Stimulated activated CD8-positive, alpha-beta memory T cell treated with anti-CD3 and anti-CD28 coated beads, Interleukin-7, amount 100 ng/mL, for 1 hour (primary cell): Measurements from ENCODE around the gene RUBCN.
"Not testable (repeated sequence)": the region's sequence is repeated elsewhere in the genome, so short reads cannot be mapped to it uniquely, and the experiment has no call there.

ENCODE experiments used
- DNase-seq, 2 donors: peaks; one replicate each; pipeline ENCODE4 v3.0.0-alpha.2; 2020; ENCODE audit warnings: low read depth in 2 of 2

RUBCN gene

DNA sequence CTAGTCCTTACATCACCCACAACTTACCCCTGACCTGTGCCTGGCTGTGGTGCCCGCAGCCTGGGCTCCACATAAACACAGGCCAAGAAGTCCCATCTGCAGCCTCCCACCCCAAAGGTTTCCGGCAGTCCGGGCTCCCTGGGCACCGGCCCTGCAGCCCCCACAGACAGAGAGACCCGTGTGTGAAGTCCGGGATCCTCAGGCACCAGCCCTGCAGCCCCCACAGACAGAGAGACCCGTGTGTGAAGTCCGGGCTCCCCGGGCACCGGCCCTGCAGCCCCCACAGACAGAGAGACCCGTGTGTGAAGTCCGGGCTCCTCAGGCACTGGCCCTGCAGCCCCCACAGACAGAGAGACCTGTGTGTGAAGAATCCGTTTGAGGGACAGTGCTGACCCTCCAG lies 78.0 kb downstream of the RUBCN start:
- DNase-seq = not testable (repeated sequence)

DNA sequence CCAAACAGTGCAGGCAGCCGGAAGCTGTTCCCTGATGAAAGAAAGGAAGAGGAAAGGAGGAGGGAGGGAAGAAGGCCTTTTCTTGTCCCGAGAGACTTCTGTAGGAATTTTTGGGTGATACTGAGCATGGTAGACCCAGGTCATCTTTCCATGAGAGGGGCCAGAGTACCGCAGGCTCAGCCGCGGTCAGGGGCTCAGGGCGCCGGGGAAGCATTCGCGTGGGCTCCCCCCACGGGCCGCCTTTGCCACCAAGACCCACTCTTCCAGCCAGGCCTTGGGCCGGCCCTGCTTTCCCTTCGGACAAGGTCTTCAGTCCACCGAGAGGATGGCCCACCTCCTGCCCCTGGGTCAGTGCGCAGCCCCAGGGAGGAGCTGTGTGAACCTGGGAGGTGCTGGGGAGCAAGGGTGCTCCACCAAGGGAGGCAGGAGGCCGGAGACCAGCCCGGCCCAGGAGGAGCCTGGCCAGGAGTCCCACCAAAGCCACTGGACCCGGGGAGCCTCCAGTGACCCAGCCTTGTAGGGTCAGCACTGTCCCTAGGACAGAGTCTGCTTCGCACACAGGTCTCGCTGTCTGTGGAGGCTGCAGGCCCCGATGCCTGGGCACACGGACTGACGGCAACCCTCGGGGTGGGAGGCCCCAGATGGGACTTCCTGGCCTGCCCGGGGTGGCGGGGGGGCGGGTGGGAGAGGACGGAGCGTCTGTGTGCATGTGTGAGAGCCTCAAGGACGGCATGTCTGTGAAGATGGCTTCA lies 79.0 kb downstream of the RUBCN start:
- DNase-seq = not testable (repeated sequence)

DNA sequence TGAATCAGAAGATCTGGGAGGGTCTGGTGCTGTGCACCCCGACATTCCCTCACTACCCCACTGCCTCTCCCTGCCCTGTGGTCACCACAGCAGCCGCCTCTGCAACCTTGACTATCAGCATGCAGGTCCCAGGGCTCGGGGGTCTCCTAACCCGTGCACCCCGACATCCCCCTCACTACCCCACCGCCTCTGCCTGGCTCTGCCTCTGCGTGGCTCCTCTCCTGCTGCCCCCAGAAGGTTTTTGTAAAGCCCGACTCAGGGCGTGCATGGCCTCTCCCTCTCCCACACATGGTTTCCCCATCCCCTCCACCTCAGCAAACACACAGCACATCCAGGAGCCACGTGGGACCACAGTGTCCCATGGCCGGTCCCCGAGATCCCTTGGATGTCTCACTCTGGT lies 79.7 kb downstream of the RUBCN start:
- not testable (repeated sequence) for DNase-seq

DNA sequence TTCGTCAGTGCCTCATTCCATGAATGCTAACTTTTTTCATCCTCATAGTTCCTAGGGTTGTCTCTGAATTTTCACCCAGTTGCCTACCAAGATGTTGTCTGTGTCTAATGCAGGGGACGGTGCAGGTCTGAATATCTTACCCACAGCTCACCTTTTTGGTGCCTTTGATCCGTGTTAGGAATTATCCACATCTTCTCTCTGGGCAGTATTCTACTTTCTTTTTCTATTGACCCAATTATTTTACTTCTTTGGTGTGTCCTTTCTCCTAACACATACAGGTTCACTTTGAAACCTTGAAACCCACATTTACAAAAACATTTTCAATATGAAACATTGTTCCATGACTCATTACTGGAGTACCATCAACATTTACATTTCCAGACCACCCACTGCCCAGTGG lies 80.6 kb downstream of the RUBCN start:
- DNase-seq = not testable (repeated sequence)

DNA sequence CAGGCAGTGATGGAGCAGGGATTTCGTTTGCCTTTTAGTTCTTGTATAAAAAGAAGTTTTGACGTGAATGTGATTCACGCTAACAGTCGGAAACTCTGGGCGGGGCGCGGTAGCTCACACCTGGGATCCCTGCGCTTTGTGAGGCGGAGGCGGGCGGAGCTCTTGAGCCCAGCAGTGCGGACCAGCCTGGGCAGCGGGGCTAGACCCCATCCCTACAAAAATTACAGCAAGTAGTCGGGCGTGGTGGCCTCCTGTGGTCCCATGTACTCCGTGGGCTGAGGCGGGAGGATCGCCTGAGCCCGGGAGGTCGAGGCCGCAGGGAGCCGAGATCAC lies 81.7 kb downstream of the RUBCN start:
- not testable (repeated sequence) for DNase-seq

DNA sequence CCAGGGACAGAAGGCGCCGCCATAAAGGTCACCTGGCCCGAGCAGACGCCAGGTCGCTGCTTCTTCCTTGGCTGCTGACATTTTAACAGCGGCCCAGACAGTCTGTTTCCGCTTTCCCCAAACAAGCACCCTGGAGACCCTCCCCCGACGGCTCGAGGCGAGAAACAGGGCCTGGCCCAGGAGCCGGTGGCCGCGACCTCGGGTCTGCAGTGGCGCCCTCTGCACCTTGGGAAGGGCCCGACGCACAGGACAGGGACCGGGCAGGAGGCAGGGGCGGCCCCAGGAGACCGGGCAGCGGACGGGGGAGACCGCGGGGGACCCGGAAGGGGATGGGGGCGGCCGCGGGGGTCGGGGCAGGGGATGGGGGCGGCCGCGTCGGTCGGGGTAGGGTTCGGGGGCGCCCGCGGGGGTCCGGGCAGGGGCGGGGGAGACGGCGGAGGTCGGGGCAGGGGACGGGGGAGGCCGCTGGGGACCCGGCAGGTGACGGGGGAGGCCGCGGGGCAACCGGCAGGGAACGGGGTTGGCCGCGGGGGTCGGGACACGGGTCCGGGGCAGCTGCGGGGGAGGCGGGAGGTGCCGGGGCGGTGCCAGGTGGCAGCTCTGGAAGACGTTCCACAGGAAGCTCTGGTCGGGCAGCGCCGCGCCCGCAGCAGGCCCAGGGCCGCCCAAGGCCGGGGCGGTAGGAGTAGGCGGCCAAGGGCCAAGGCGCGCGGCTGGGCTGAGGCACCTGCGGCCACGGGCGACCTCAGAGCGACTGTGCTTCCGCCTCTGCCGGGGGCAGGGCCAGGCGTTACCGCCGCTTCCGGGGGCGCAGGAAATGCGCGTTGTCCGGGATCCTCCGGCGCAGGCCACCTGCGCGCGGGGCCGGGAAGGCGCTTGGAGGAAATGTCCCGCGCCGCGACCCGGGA lies 82.4 kb downstream of the RUBCN start:
- DNase-seq = peak in 1 of 2 donors; percentile 9

DNA sequence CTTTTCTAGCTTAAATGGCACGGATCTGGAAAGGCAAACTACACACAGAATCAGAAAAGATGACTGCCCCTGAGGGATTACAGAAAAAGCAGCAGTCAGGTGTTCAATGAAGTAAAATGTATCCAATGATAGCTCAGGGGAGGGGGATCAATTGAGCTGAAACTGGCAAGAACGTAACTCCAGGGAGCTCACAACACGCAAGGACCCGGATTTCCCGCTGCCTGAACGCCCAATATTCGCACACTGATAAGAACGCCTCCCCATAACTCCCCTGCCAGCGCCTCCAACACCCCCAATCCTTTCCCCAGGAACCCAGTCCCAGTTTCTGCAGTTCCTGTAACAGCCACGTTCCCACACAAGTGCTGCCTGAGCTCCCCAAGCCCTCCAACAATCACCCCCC lies 83.8 kb downstream of the RUBCN start:
- not testable (repeated sequence) for DNase-seq

DNA sequence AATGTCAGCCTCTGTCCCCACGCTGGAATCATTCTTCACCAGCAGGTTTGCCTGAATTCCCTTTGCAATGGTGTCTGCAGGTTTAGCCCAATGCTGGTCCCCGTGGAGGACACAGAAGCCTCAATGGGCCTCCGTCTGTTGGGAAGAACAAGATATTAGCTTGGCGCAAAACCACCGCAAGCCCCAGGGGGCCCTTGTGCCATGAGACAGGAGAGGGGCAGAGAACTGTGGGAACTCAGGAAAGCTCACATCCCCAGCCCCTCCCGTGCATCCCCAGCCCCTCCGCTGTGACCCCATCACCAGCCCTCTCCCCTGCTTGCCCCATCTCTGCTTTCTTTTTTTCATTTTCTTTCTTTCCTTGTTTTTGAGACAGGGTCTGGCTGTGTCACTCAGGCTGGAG lies 89.1 kb downstream of the RUBCN start:
- not testable (repeated sequence) for DNase-seq

DNA sequence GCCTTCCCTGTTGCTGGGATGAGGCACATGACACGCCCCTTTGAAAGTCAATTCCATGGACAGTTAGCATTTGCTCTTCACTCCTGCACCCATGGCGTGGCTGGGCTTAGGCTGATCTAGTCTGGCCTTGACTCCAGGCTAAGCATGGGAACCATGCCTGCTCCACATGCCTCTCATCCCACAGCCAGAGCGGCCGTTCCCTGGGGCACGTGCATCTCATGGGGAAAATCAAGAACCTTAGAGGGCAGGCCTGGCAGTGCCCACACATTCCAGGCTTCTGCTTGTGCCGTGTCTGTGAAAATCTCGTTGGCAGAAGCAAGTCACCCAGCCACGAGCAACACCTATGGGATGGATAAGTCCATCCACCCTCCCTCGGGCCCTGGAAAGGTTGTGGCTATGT lies 89.5 kb downstream of the RUBCN start:
- DNase-seq = not testable (repeated sequence)

DNA sequence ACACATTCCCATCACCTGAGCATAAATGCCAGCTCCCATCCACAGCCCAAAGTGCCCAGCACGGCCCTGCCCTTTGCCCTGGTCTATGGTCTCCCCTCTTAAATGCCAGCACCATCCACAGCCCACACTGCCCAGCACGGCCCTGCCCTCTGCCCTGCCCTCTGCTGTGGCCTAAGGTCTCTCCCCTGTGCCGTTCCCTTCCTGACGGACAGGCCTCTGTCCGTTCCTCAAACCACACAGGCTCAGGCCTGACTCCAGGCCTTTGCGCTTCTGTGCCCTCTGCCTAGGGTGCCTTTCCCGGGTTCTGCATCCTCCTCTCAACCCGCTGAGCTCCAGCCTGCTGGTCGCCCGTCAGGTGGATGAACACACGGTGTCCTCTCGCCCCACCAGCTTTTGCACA lies 90.4 kb downstream of the RUBCN start:
- DNase-seq = not testable (repeated sequence)

DNA sequence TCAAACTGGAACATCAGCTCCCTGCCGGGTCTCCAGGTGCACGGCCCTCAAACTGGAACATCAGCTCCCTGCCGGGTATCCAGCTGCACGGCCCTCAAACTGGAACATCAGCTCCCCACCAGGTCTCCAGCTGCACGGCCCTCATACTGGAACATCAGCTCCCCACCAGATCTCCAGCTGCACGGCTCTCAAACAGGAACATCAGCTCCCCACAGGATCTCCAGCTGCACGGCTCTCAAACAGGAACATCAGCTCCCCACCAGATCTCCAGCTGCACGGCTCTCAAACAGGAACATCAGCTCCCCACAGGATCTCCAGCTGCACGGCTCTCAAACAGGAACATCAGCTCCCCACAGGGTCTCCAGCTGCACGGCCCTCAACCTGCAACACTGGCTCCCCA lies 99.1 kb downstream of the RUBCN start:
- DNase-seq = not testable (repeated sequence)

DNA sequence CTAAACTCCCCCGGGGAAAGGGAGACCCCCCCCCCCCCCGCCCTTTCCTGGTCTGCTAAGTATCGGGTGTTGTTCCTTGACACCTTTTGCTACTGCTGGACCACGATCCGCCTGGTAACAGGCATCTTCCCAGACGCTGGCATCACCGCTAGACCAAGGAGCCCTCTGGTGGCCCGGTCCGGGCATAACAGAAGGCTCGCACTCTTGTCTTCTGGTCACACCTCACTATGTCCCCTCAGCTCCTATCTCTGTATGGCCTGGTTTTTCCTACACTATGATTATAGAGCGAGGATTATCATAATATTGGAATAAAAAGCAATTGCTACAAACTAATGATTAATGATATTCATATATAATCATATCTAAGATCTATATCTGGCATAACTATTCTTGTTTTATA lies 104.7 kb downstream of the RUBCN start:
- not testable (repeated sequence) for DNase-seq

DNA sequence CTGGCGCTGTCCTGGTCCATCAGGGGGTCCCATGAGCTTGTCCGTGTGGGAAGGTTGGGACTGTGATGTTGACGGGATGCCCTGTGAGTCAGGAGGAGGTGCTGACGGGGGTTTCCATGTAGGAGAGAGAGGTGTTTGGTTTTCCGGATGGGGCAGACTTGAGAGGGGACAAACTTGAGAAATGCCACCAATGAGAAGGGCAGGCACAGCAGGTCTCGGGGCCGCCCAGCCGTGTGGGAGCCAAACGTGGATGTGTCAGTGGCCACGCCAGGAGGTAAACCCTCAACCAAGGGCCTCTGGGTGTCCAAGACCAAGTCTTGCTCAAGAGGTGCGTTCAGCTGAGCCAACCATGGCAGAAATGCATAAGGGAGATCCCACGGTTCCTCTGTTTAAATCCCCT lies 105.9 kb downstream of the RUBCN start:
- DNase-seq = not testable (repeated sequence)

DNA sequence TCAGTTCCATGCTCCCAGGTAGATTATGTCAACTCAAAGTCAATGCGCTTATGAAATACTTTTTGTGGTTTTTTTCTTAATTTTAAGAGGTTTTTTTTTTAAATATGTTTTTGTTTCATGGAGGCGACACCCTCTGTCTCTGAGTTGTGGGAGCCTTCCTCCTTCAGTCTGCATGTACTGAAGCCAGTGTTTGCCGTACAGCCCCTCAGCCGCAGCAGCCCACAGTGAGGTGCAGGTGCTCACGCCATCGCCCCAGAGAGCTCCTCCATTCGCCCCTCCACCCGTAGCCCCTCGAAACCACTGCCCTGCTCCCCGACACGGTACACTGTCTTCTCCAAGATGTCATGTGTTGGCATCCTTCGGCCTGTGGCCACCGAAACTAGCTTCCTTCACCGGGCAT lies 107.4 kb downstream of the RUBCN start:
- DNase-seq = not testable (repeated sequence)

DNA sequence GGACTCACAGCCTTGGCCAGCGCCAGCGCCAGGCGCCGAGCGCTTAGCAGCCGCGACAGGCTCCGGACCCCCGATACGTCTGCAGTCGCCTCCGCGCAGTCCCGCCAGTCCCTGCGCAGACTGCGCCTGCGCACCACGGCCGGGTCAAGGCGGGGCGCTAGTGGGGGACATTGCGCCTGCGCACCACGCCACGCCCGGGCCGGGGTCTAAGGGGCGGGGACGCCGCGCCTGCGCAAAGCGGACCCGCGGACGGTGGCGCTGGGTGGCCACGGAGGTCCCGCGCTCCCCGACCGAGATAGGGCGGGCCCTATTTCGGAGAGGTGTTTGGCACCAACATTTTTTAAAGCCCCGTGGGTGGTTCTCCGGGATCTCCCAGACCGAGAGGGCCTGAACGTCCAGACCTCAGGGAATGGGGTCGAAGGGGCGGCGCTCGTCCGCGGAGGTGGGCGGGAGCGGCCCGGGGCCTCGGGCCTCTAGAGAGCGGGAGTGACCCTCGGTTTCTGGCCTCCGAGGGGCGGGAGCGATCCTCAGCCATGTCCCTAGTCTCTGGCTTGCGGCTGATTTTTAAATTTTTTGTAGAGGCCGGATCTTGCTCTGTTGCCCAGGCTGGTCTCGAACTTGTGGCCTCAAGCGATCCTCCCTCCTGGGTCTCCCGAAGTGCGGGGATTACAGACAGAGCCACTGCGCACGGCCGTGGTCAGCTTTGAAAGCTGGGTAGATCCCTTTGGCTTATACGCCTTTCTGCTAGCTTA lies 108.8 kb downstream of the RUBCN start:
- DNase-seq = peak; percentile 70 to 83

DNA sequence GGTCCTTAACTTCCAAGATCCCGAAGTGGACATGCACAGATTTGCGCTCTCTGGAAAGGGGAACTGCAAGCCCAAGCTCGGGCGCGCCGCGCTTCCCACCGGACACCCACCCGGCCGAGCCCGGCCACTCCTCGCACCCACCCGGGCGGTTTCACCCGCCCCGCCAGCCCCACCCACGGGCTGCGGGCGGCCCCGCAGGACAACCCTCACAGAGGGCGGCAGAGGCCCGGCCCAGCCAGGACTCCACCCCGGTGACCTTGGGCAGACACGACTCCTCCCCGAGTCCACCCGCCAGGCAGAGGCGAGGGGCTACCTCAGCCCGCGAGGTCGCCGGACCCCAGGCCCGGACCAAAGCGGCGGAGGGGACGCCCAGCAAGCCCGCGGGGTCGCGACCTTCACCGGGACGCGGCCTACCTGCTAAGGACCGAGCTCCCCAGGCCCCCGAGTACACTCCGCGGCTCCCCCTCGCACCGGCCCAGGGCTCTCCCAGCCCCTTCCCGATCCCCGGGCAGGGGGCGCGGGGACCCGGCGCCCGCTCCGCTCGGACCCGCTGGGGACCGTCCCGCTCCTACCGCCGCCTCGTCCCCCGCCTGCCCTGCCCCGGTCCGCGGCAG lies 109.4 kb downstream of the RUBCN start:
- DNase-seq = not testable (repeated sequence)

DNA sequence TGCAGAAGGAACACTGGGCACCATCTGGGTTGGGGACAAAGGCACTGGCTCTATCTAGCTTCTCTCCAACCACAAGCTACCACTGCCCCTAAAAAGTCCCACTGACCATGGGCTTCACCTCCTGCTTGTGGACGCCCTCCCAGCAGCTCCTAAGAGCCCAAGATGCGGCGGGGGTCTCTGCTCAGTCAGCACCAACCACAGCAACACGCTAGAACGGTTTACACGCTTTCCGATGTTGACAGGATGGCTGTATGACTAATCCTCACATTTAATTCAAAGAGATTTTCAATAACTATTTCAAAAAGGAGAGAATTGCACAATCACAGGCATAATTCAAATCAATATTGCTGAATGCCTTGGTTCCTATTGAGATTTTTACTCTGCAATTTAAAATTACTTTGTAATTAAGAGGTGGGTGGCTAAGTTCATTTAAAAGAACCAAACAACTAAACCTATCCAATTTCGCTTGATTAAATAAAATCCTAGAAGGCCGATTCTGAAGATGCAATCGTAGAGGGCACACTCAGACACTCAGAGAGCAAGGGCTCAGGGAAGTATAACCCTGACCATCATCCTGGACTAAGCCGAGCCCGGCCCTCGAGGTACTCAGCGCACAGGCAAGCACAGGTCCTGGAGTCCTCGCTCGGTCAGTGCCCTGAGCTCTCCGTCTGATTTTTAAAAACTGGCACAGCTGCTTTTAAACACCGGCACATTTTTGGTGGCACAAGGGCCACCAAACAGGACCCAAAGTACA lies 110.1 kb downstream of the RUBCN start:
- DNase-seq = not testable (repeated sequence)

DNA sequence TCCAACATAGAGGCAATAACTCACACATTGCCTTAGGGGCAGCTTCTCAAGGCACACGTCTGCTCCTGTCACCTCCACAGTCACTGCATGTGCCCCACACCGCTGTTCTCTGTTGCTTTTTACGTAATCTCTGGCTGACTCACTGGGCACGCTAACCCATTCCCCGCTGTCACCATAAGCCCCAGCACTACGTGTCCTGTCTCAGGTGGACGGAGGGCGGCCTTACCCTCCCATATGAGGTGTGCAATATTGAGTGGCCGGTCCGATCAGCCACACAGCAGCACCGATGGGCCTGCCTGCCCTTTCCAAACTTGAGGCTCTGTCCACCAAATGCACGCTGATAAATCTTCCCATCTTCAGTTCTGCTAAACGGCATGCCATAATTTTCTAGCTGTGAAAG lies 115.2 kb downstream of the RUBCN start:
- not testable (repeated sequence) for DNase-seq
